GM12878 (cell line): Measurements from ENCODE around the gene OTUD3. TPM values are rescaled to one million over a fixed set of nuclear protein-coding genes. Genes with fewer than 3 reads are reported as not detected.

Experiments used
- ATAC-seq: fragments of 200-7000 bp; cut with Tn5 transposase; 3 replicates; pipeline ENCODE4 v1.9.1; 2020; ENCODE audit warnings: mild to moderate bottlenecking, moderate library complexity
- BruUV-seq: library from RNA; stranded (reverse); fragments of 400-500 nt; replicated peaks from 2 replicates; lab custom pipeline; 2021; lab: Mats Ljungman, UMichigan
- CTCF ChIA-PET: fragments of 300-600 bp; sonication (Branson Sonifier 250); formaldehyde crosslinking; extraction: SDS; loops from one replicate; lab custom pipeline; 2021; ENCODE audit warnings: inconsistent platforms; lab: Yijun Ruan, JAX
- POLR2A ChIA-PET: fragments of 350-600 bp; formaldehyde crosslinking; extraction: SDS; loops from one replicate; lab custom pipeline; 2021; ENCODE audit warnings: inconsistent platforms; lab: Charles Lee
- RAD21 ChIA-PET: fragments of 300-600 bp; sonication (Branson Sonifier 250); formaldehyde crosslinking; loops from one replicate; lab custom pipeline; 2023; ENCODE audit warnings: antibody characterized with exemption; ENCODE audit not compliant: unreplicated experiment; lab: Charles Lee
- SMC1A ChIA-PET: fragments of 300-600 bp; sonication (Branson Sonifier 250); formaldehyde crosslinking; loops from one replicate; lab custom pipeline; 2023; ENCODE audit not compliant: unreplicated experiment, uncharacterized antibody; lab: Charles Lee
- DNase-seq: peaks from one replicate; pipeline ENCODE4 v3.0.0-alpha.2; 2011; ENCODE audit warnings: low read depth, low spot score
- FAIRE-seq: peaks from 3 replicates; lab custom pipeline; 2011; peaks lifted over from hg19 to GRCh38; lab: Jason Lieb, UNC
- H2AFZ ChIP-seq: 2 replicates; pipeline ENCODE4 v1.6.0; 2011; ENCODE audit warnings: low read depth, low read length, control low read depth; ENCODE audit not compliant: control insufficient read depth
- H3K27ac ChIP-seq: 2 replicates; pipeline ENCODE4 v1.5.1; 2011; ENCODE audit warnings: control low read depth; ENCODE audit not compliant: control insufficient read depth, insufficient read depth
- H3K27me3 ChIP-seq, 2 experiments: replicated peaks in 1 of 2; 2 replicates each; pipeline versions ENCODE4 v1.6.0 to v1.6.1; 2011; ENCODE audit warnings: low read length in 1 of 2; ENCODE audit not compliant: control insufficient read depth in 2 of 2, insufficient read depth in 2 of 2
- H3K36me3 ChIP-seq, 2 experiments: 2 replicates each; pipeline ENCODE4 v1.5.1; 2011; ENCODE audit warnings: low read length in 1 of 2; ENCODE audit not compliant: control insufficient read depth in 2 of 2, insufficient read depth in 2 of 2
- H3K4me1 ChIP-seq: 2 replicates; pipeline ENCODE4 v1.6.1; 2011; ENCODE audit warnings: mild to moderate bottlenecking, low read length, moderate library complexity, mixed read lengths; ENCODE audit not compliant: control insufficient read depth, insufficient read depth
- H3K4me2 ChIP-seq: 2 replicates; pipeline ENCODE4 v1.6.0; 2011; ENCODE audit warnings: control low read depth; ENCODE audit not compliant: control insufficient read depth, insufficient read depth
- H3K4me3 ChIP-seq: fragments of 200-600 bp; sonication (generic); 2 replicates; pipeline ENCODE4 v1.5.1; 2016
- H3K79me2 ChIP-seq: 2 replicates; pipeline ENCODE4 v1.6.0; 2011; ENCODE audit warnings: low read length; ENCODE audit not compliant: control insufficient read depth, insufficient read depth
- H3K9ac ChIP-seq: 2 replicates; pipeline ENCODE4 v1.8.0; 2011; ENCODE audit warnings: low read length, control low read depth, mixed read lengths; ENCODE audit not compliant: control insufficient read depth, insufficient read depth
- H3K9me3 ChIP-seq: replicated peaks from 3 replicates; pipeline ENCODE4 v1.5.1; 2011; ENCODE audit warnings: mild to moderate bottlenecking, low read length; ENCODE audit not compliant: control insufficient read depth, insufficient read depth
- H4K20me1 ChIP-seq: 2 replicates; pipeline ENCODE4 v1.6.0; 2011; ENCODE audit not compliant: control insufficient read depth, insufficient read depth
- FOXK2 ChIP-seq: fragments of 450-650 bp; IDR thresholded peaks from 2 replicates; pipeline ENCODE4 v1.6.1; 2017; ENCODE audit warnings: mild to moderate bottlenecking, moderate library complexity
- SPI1 ChIP-seq: IDR thresholded peaks from 2 replicates; pipeline ENCODE4 v1.6.1; 2011; ENCODE audit warnings: low read depth, mild to moderate bottlenecking, low read length, moderate library complexity, borderline replicate concordance; ENCODE audit not compliant: insufficient read depth
- ZNF622 ChIP-seq: fragments of 450-650 bp; IDR thresholded peaks from 2 replicates; pipeline ENCODE4 v1.6.1; 2017; ENCODE audit warnings: mild to moderate bottlenecking, inconsistent platforms
- WGBS: methylation state at CpG from one replicate; pipeline ENCODE4 v1.1.6; 2016; ENCODE audit warnings: low lambda C conversion rate; ENCODE audit not compliant: insufficient replicate concordance, insufficient coverage; ENCODE audit errors: missing lambda C conversion rate; 5-methylcytosine and 5-hydroxymethylcytosine counted together
- in situ Hi-C: fragments of 300-500 bp; cut with MboI; formaldehyde crosslinking; loops from 9 replicates; pipeline ENCODE4 v1.14.3; 2018; ENCODE audit warnings: mixed read lengths
- intact Hi-C: fragments of 100-400 bp; cut with micrococcal nuclease; formaldehyde crosslinking; loops from one replicate; pipeline ENCODE4 v1.14.2; 2022; ENCODE audit not compliant: unreplicated experiment
- polyA plus RNA-seq, 11 experiments: library from polyadenylated mRNA; depleted of rRNA in 4 of 11; unstranded in 6 of 11; stranded (reverse) in 5 of 11; fragments of >200 nt; fragmentation: Nextera tagmentation in 4 of 11; fragmentation: Illumina TruSeq in 1 of 11; extraction: Ambion mirVana in 4 of 11; extraction: Trizol in 1 of 11; gene quantifications; 1 replicate in 1 of 11; 2 replicates in 10 of 11; pipeline versions ENCODE4 v1.2.1 to v1.2.3, GENCODE V29; 2011 to 2016; ENCODE audit warnings: inconsistent platforms in 2 of 11, missing spikeins in 2 of 11, low read depth in 1 of 11
- total RNA-seq, 4 experiments: library from RNA; depleted of rRNA in 3 of 4; stranded (reverse); fragments of >200 nt in 3 of 4; fragmentation: Illumina TruSeq in 1 of 4; extraction: Trizol in 1 of 4; gene quantifications; 2 replicates each; pipeline versions ENCODE4 v1.2.1 to v1.2.3, GENCODE V29; 2013 to 2021
- TF ChIP-seq, protein P1 (sequence below): fragments of 450-650 bp; IDR thresholded peaks from 2 replicates; pipeline ENCODE4 v1.6.1; 2017; ENCODE audit warnings: low read depth, mild to moderate bottlenecking, moderate library complexity
- TF ChIP-seq, protein P2 (sequence below): fragments of 450-650 bp; IDR thresholded peaks from 2 replicates; pipeline ENCODE4 v1.6.1; 2017; ENCODE audit warnings: mild to moderate bottlenecking, low read depth, inconsistent platforms; ENCODE audit not compliant: poor library complexity, severe bottlenecking
- TF ChIP-seq, protein P3 (sequence below): IDR thresholded peaks from 2 replicates; pipeline ENCODE4 v1.6.1; 2011; ENCODE audit warnings: borderline replicate concordance, low read depth, mild to moderate bottlenecking, moderate library complexity, low read length; ENCODE audit not compliant: insufficient read depth, poor library complexity, severe bottlenecking
- TF ChIP-seq, protein P4 (sequence below): fragments of 450-650 bp; IDR thresholded peaks from 2 replicates; pipeline ENCODE4 v1.6.1; 2014; ENCODE audit warnings: mild to moderate bottlenecking

Gene OTUD3
- total and polyA plus RNA-seq, 10 of the 15 experiments (the other 5 are each of a cell fraction or from before 2014, with no cell fraction given) = 0.77 to 8.9 (median 4.8) TPM

DNA sequence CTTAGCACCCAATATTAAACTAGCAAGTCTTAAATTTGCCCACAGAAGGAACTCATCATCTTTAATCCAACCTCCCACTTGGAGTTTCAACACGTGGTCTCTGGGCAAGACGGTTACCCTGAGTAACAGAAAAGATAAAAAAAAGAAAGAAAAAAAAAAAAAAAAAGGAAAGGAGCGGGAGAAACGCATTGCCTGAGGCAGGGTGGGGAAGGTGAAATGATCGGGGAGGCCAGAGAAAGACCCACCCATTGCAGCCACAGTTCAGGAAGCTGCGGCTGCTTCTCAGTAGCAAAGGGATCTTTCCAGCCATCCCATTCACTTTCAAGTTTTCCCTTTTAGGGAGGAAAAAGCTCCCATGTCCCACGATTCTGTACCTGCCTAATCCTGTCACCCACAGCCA is 32.0 kb upstream of the OTUD3 start:
- intact Hi-C loops = no loop called here
- H3K27me3 ChIP-seq = no peaks in the 10 kb centered on the region; a peak in 1 of 4 replicates
- H3K79me2 ChIP-seq = no peaks in the 10 kb centered on the region
- no peaks in the 10 kb centered on the region for H3K36me3 ChIP-seq
- H3K9ac ChIP-seq = no peak overlapping the region
- WGBS = 14% methylated on average over 7 of the region's 7 CpGs
- no peaks in the 10 kb centered on the region for H4K20me1 ChIP-seq
- BruUV-seq = no TSS peak
- ChIA-PET POLR2A (no interaction called here), RAD21 (no interaction called here), SMC1A (no interaction called here), CTCF (no interaction called here)
- no peaks in the 10 kb centered on the region for H3K9me3 ChIP-seq
- H3K4me1 ChIP-seq = no peaks in the 10 kb centered on the region
- in situ Hi-C loops = no loop called here
- ATAC-seq (no peak), FAIRE-seq (no peak), DNase-seq (no peak)
- no peak overlapping the region for H2AFZ ChIP-seq
- H3K4me3 ChIP-seq = no peak overlapping the region
- TF ChIP-seq ZNF622 = no peak
- no peak overlapping the region for H3K27ac ChIP-seq
- H3K4me2 ChIP-seq = no peak overlapping the region

DNA sequence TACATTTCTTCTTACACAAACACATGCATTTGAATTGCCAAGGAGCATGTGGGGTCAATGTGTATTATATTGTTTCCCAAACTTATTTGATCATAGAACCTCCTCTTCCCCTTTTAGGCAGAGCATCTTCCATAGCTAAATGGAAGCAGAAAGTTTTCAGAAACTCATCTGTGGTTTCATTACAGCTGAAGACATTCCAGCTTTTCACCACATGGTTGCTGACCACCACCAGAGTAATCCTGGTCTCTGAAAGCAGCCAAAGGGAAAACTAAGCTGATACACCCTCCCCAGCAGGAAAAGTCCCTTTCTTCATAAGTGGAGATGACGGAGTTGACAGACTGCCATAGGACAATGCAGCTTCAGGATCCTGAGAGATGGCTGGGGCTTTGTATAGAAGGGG is 30.2 kb upstream of the OTUD3 start:
- in situ Hi-C loops (no loop called here), intact Hi-C loops (no loop called here)
- Histone ChIP-seq H3K4me1 (no peaks in the 10 kb centered on the region), H2AFZ (no peak overlapping the region), H3K4me3 (no peak overlapping the region), H3K4me2 (no peak overlapping the region), H3K9me3 (no peaks in the 10 kb centered on the region), H3K9ac (no peak overlapping the region), H3K27me3 (no peaks in the 10 kb centered on the region; a peak in 1 of 4 replicates), H3K36me3 (no peaks in the 10 kb centered on the region), H3K79me2 (no peaks in the 10 kb centered on the region), H4K20me1 (no peaks in the 10 kb centered on the region), H3K27ac (no peak overlapping the region)
- TF ChIP-seq, protein P1, sequence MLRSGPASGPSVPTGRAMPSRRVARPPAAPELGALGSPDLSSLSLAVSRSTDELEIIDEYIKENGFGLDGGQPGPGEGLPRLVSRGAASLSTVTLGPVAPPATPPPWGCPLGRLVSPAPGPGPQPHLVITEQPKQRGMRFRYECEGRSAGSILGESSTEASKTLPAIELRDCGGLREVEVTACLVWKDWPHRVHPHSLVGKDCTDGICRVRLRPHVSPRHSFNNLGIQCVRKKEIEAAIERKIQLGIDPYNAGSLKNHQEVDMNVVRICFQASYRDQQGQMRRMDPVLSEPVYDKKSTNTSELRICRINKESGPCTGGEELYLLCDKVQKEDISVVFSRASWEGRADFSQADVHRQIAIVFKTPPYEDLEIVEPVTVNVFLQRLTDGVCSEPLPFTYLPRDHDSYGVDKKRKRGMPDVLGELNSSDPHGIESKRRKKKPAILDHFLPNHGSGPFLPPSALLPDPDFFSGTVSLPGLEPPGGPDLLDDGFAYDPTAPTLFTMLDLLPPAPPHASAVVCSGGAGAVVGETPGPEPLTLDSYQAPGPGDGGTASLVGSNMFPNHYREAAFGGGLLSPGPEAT = no peak
- TF ChIP-seq, protein P2, sequence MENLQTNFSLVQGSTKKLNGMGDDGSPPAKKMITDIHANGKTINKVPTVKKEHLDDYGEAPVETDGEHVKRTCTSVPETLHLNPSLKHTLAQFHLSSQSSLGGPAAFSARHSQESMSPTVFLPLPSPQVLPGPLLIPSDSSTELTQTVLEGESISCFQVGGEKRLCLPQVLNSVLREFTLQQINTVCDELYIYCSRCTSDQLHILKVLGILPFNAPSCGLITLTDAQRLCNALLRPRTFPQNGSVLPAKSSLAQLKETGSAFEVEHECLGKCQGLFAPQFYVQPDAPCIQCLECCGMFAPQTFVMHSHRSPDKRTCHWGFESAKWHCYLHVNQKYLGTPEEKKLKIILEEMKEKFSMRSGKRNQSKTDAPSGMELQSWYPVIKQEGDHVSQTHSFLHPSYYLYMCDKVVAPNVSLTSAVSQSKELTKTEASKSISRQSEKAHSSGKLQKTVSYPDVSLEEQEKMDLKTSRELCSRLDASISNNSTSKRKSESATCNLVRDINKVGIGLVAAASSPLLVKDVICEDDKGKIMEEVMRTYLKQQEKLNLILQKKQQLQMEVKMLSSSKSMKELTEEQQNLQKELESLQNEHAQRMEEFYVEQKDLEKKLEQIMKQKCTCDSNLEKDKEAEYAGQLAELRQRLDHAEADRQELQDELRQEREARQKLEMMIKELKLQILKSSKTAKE = no peak
- TF ChIP-seq, protein P3, sequence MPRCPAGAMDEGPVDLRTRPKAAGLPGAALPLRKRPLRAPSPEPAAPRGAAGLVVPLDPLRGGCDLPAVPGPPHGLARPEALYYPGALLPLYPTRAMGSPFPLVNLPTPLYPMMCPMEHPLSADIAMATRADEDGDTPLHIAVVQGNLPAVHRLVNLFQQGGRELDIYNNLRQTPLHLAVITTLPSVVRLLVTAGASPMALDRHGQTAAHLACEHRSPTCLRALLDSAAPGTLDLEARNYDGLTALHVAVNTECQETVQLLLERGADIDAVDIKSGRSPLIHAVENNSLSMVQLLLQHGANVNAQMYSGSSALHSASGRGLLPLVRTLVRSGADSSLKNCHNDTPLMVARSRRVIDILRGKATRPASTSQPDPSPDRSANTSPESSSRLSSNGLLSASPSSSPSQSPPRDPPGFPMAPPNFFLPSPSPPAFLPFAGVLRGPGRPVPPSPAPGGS = no peak
- TF ChIP-seq SPI1 (no peak), FOXK2 (no peak)
- TF ChIP-seq, protein P4, sequence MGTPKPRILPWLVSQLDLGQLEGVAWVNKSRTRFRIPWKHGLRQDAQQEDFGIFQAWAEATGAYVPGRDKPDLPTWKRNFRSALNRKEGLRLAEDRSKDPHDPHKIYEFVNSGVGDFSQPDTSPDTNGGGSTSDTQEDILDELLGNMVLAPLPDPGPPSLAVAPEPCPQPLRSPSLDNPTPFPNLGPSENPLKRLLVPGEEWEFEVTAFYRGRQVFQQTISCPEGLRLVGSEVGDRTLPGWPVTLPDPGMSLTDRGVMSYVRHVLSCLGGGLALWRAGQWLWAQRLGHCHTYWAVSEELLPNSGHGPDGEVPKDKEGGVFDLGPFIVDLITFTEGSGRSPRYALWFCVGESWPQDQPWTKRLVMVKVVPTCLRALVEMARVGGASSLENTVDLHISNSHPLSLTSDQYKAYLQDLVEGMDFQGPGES = no peak
- BruUV-seq = no TSS peak
- FAIRE-seq (no peak), DNase-seq (no peak), ATAC-seq (no peak)
- ChIA-PET POLR2A (no interaction called here), CTCF (no interaction called here), RAD21 (no interaction called here), SMC1A (no interaction called here)
- WGBS = 47% methylated on average over 1 of the region's 1 CpG
